ENCODE data around the gene NOP14. TPM values are rescaled to one million over a fixed set of nuclear protein-coding genes. Genes with fewer than 3 reads are reported as not detected.

NOP14 gene
- polyA plus RNA-seq, 1 of the 3 experiments (the other 2 are of a cell fraction) = 9.8 TPM

- no peak overlapping the region for H3K4me2 ChIP-seq
- no peak for DNase-seq
- H3K9ac ChIP-seq = no peak overlapping the region
- H3K4me3 ChIP-seq (ENCODE audit: low read depth in 2 of 2, low read length in 1 of 2) = no peak overlapping the region
- H3F3A ChIP-seq (replicated peaks; ENCODE audit: insufficient read depth) = no peaks in the 10 kb centered on the region
- TF ChIP-seq FOXJ3 (CRISPR knock-in tag; IDR thresholded peaks at IDR 0.05) = no peak
- no peak for TF ChIP-seq SMC3 (IDR thresholded peaks at IDR 0.05; ENCODE audit: low read depth, low read length)
- TF ChIP-seq CTCF (IDR thresholded peaks at IDR 0.05) = no peak
- TF ChIP-seq ELF1 (IDR thresholded peaks at IDR 0.05) = no peak
- TF ChIP-seq JUND (IDR thresholded peaks at IDR 0.05) = no peak
- no peak for TF ChIP-seq PBX3 (IDR thresholded peaks at IDR 0.05)
- TF ChIP-seq NRF1 (IDR thresholded peaks at IDR 0.05; ENCODE audit: low read depth, low read length) = no peak
- no peak for TF ChIP-seq GABPA (IDR thresholded peaks at IDR 0.05; ENCODE audit: low read depth)
- no peak for TF ChIP-seq RFX5 (IDR thresholded peaks at IDR 0.05; ENCODE audit: low read length)
- no peak for TF ChIP-seq MAX (IDR thresholded peaks at IDR 0.05; ENCODE audit: low read depth)
- no peak for TF ChIP-seq RCOR1 (IDR thresholded peaks at IDR 0.05; ENCODE audit: low read length)
- no peak for TF ChIP-seq NFIC (IDR thresholded peaks at IDR 0.05; ENCODE audit: borderline replicate concordance)
- no peak for TF ChIP-seq YY1 (IDR thresholded peaks at IDR 0.05; ENCODE audit: low read depth)
- TF ChIP-seq IRF3 (IDR thresholded peaks at IDR 0.05; ENCODE audit: low read depth, low read length) = no peak
- TF ChIP-seq SIN3A (IDR thresholded peaks at IDR 0.05; ENCODE audit: borderline replicate concordance, low read depth, low read length) = no peak
- TF ChIP-seq USF2 (IDR thresholded peaks at IDR 0.05; ENCODE audit: borderline replicate concordance, low read depth, low read length) = no peak
- TF ChIP-seq ZBTB33 (IDR thresholded peaks at IDR 0.05; ENCODE audit: borderline replicate concordance, low read depth) = no peak
- no peak for TF ChIP-seq MEF2A (IDR thresholded peaks at IDR 0.05; ENCODE audit: borderline replicate concordance, low read depth)
- no peak for TF ChIP-seq POLR2AphosphoS5 (IDR thresholded peaks at IDR 0.05; ENCODE audit: low read depth, low read length)
- TF ChIP-seq TAF1 (IDR thresholded peaks at IDR 0.05; ENCODE audit: borderline replicate concordance, low read depth, low read length) = no peak
- no peaks in the 10 kb centered on the region for H3K9me2 ChIP-seq
- no peaks in the 10 kb centered on the region for H3K9me3 ChIP-seq
- no peak overlapping the region for H3K27ac ChIP-seq (ENCODE audit: low read depth in 2 of 2, low read length in 1 of 2)
- no peaks in the 10 kb centered on the region for H3K36me3 ChIP-seq (replicated peaks in 1 of 2; ENCODE audit: control insufficient read depth in 1 of 2, insufficient read depth in 2 of 2, low read length in 1 of 2)
- ChIA-PET CTCF (interaction anchor here (1.1 to 5.5 kb wide), 4 partner anchors 14 to 42 kb away, joined by 3 to 28 read pairs (median 4); partner anchors contain the start of genes GRK4 and NOP14), POLR2A (interaction anchor here (0.6 kb wide), 1 partner anchor 174 kb away, joined by 3 read pairs; no protein-coding TSS in a partner anchor)
- no peaks in the 10 kb centered on the region for H3K4me1 ChIP-seq (ENCODE audit: control insufficient read depth in 1 of 2, insufficient read depth in 2 of 2, low read depth in 1 of 2, low read length in 1 of 2)
- no peaks in the 10 kb centered on the region for H3K79me2 ChIP-seq (ENCODE audit: insufficient read depth)
- no peaks in the 10 kb centered on the region for H4K20me1 ChIP-seq (ENCODE audit: insufficient read depth)
- H2AFZ ChIP-seq (ENCODE audit: low read depth) = no peak overlapping the region
- 91% methylated on average over 4 of the region's 4 CpGs for WGBS (ENCODE audit: low lambda C conversion rate)
- H3K27me3 ChIP-seq (ENCODE audit: insufficient read depth) = no peaks in the 10 kb centered on the region
These were observed 31.7 kb upstream of the NOP14 start for GRCh38 chr4:2994917-2995316.

Measured in SK-N-SH (cell line).